K562 (cell line): Measurements from ENCODE around the gene CEP170. TPM values are rescaled to one million over a fixed set of nuclear protein-coding genes. Genes with fewer than 3 reads are reported as not detected.

ENCODE experiments used
- ARID2 ChIP-seq: fragments of 450-650 bp; IDR thresholded peaks from 2 replicates; pipeline ENCODE4 v1.6.1; 2017; ENCODE audit warnings: antibody characterized with exemption, mild to moderate bottlenecking
- ARNT ChIP-seq, 2 experiments: fragments of 450-650 bp; IDR thresholded peaks; 2 replicates each; pipeline ENCODE4 v1.6.1; 2016; ENCODE audit warnings: mild to moderate bottlenecking in 1 of 2
- CHD1 ChIP-seq: fragments of 200-600 bp; sonication (generic); IDR thresholded peaks from one replicate; pipeline ENCODE4 v1.6.1; 2012; ENCODE audit warnings: mild to moderate bottlenecking, moderate library complexity, low read length, inconsistent platforms
- CSDE1 ChIP-seq, 2 experiments: fragments of 450-650 bp; IDR thresholded peaks; 2 replicates each; pipeline ENCODE4 v1.6.1; 2016; ENCODE audit warnings: mild to moderate bottlenecking in 1 of 2
- GABPA ChIP-seq: fragments of 200-800 bp; sonication (Bioruptor generic); conservative IDR thresholded peaks from 2 replicates; pipeline ENCODE4 v1.6.1; 2016; ENCODE audit warnings: low read depth, missing genetic modification characterization, missing compliant biosample characterization
- GABPB2 ChIP-seq: fragments of 250-450 bp; sonication (Bioruptor Pico); conservative IDR thresholded peaks from 2 replicates; pipeline ENCODE4 v1.5.1; 2021; ENCODE audit warnings: mild to moderate bottlenecking
- GTF2E2 ChIP-seq: fragments of 200-800 bp; sonication (Bioruptor generic); IDR thresholded peaks from 2 replicates; pipeline ENCODE4 v1.6.1; 2016; ENCODE audit warnings: missing genetic modification characterization, missing compliant biosample characterization
- HNRNPH1 ChIP-seq: fragments of 200-400 bp; formaldehyde crosslinking; optimal IDR thresholded peaks from 2 replicates; pipeline ENCODE3; 2017; ENCODE audit warnings: low read depth, mild to moderate bottlenecking, low read length, moderate library complexity
- NBN ChIP-seq: fragments of 450-650 bp; IDR thresholded peaks from 2 replicates; pipeline ENCODE4 v1.6.1; 2016; ENCODE audit warnings: low read depth, mild to moderate bottlenecking
- PRMT5 ChIP-seq: sonication (generic); formaldehyde crosslinking; IDR thresholded peaks from 2 replicates; pipeline ENCODE4 v1.5.0; 2020; ENCODE audit warnings: missing genetic modification reagents
- SIN3B ChIP-seq: fragments of 450-650 bp; IDR thresholded peaks from 2 replicates; pipeline ENCODE4 v1.6.1; 2017; ENCODE audit warnings: low read depth, mild to moderate bottlenecking, moderate library complexity
- ZNF174 ChIP-seq: fragments of 250-450 bp; sonication (Bioruptor Pico); IDR thresholded peaks from 2 replicates; pipeline ENCODE4 v1.4.0; 2020; ENCODE audit warnings: mild to moderate bottlenecking
- ZNF263 ChIP-seq: sonication (generic); formaldehyde crosslinking; IDR thresholded peaks from 2 replicates; pipeline ENCODE4 v1.8.0; 2022; ENCODE audit warnings: mild to moderate bottlenecking, missing genetic modification reagents, borderline replicate concordance
- ZNF507 ChIP-seq: conservative IDR thresholded peaks from 2 replicates; pipeline ENCODE4 v1.6.1; 2017; ENCODE audit warnings: missing genetic modification characterization, missing compliant biosample characterization
- polyA plus RNA-seq, 8 experiments: library from polyadenylated mRNA; depleted of rRNA in 4 of 8; stranded (reverse) in 5 of 8; unstranded in 3 of 8; fragments of >200 nt; fragmentation: Nextera tagmentation in 2 of 8; fragmentation: Illumina TruSeq in 1 of 8; extraction: Ambion mirVana in 2 of 8; extraction: Trizol in 1 of 8; gene quantifications; 2 replicates each; pipeline versions ENCODE4 v1.2.1 to v1.2.3, GENCODE V29; 2011 to 2014; ENCODE audit warnings: inconsistent platforms in 1 of 8, missing spikeins in 1 of 8
- total RNA-seq, 7 experiments: library from RNA; depleted of rRNA in 6 of 7; stranded (reverse); fragments of >200 nt in 6 of 7; fragmentation: Illumina TruSeq in 2 of 7; extraction: Trizol in 2 of 7; gene quantifications; 2 replicates each; pipeline versions ENCODE4 v1.2.1 to v1.2.3, GENCODE V29; 2011 to 2021; ENCODE audit warnings: low replicate concordance in 1 of 7
- TF ChIP-seq, protein P1 (sequence below), 2 experiments: fragments of 450-650 bp; IDR thresholded peaks; 2 replicates each; pipeline ENCODE4 v1.6.1; 2016
- TF ChIP-seq, protein P2 (sequence below), 3 experiments: fragments of 200-800 bp in 1 of 3; fragments of 250-450 bp in 1 of 3; fragments of 450-650 bp in 1 of 3; sonication (Bioruptor Pico) in 1 of 3; sonication (Bioruptor generic) in 1 of 3; formaldehyde crosslinking in 1 of 3; IDR thresholded peaks; 2 replicates each; pipeline versions ENCODE4 v1.6.1 to v1.8.0; 2016 to 2022; ENCODE audit warnings: mild to moderate bottlenecking in 2 of 3, missing genetic modification characterization in 2 of 3, missing compliant biosample characterization in 1 of 3, moderate library complexity in 1 of 3
- TF ChIP-seq, protein P3 (sequence below): fragments of 250-450 bp; sonication (Bioruptor Pico); IDR thresholded peaks from 2 replicates; pipeline ENCODE4 v1.5.0; 2021; ENCODE audit warnings: mild to moderate bottlenecking, borderline replicate concordance
- TF ChIP-seq, protein P4 (sequence below): fragments of 250-450 bp; sonication (Bioruptor Pico); IDR thresholded peaks from 2 replicates; pipeline ENCODE4 v1.5.0; 2020; ENCODE audit warnings: mild to moderate bottlenecking

Gene CEP170
- total and polyA plus RNA-seq, 9 of the 15 experiments (the other 6 are each of a cell fraction or from before 2014, with no cell fraction given), result 22.6 to 110 (median 68.5) TPM

DNA sequence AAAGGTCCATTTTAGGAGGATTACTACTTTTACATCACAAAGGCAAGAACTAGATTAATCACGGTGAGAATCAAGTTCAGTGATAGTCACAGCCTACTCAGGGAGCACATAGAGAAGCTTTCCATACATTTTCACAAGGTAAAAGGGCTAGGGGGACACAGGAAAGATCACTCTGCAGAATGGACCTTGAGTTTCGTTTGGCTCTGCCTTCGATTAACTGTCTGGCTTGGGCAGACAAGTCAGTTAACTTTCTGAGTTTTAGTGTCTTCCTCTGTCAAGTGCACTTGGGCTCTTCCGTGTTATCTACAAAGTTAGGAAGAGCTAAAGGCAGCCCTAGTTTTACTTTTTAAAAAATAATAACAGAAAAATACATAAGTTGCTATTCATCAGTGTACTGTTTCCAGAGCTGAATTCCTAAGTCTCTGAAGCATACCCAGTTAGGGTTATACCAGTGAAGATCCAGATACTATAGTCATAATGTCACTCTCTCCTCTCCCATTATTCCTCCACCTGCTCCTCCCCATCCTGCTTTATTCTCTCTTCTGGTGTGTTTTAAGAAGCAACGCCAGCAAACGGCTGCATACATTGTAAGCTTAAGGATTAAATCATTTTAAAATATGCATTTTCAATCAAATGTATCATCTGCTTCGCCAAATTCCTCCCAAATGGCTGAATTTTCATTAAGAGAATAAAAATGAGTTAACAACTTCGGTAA lies 1.7 kb downstream of the CEP170 start (continued):
- TF ChIP-seq GTF2E2, result peak; percentile 73; the same call in 1 of the 2 replicates
- TF ChIP-seq NBN, result no peak
- TF ChIP-seq, protein P1, sequence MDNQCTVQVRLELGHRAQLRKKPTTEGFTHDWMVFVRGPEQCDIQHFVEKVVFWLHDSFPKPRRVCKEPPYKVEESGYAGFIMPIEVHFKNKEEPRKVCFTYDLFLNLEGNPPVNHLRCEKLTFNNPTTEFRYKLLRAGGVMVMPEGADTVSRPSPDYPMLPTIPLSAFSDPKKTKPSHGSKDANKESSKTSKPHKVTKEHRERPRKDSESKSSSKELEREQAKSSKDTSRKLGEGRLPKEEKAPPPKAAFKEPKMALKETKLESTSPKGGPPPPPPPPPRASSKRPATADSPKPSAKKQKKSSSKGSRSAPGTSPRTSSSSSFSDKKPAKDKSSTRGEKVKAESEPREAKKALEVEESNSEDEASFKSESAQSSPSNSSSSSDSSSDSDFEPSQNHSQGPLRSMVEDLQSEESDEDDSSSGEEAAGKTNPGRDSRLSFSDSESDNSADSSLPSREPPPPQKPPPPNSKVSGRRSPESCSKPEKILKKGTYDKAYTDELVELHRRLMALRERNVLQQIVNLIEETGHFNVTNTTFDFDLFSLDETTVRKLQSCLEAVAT (IDR thresholded peaks at IDR 0.05), result peak in 1 of 2 experiments; percentile 41; a peak in 1 of 4 replicates
- TF ChIP-seq GABPA (tag), result no peak
- TF ChIP-seq, protein P2, sequence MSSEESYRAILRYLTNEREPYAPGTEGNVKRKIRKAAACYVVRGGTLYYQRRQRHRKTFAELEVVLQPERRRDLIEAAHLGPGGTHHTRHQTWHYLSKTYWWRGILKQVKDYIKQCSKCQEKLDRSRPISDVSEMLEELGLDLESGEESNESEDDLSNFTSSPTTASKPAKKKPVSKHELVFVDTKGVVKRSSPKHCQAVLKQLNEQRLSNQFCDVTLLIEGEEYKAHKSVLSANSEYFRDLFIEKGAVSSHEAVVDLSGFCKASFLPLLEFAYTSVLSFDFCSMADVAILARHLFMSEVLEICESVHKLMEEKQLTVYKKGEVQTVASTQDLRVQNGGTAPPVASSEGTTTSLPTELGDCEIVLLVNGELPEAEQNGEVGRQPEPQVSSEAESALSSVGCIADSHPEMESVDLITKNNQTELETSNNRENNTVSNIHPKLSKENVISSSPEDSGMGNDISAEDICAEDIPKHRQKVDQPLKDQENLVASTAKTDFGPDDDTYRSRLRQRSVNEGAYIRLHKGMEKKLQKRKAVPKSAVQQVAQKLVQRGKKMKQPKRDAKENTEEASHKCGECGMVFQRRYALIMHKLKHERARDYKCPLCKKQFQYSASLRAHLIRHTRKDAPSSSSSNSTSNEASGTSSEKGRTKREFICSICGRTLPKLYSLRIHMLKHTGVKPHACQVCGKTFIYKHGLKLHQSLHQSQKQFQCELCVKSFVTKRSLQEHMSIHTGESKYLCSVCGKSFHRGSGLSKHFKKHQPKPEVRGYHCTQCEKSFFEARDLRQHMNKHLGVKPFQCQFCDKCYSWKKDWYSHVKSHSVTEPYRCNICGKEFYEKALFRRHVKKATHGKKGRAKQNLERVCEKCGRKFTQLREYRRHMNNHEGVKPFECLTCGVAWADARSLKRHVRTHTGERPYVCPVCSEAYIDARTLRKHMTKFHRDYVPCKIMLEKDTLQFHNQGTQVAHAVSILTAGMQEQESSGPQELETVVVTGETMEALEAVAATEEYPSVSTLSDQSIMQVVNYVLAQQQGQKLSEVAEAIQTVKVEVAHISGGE (CRISPR knock-in tag; IDR thresholded peaks at IDR 0.05), result no peak
- TF ChIP-seq SIN3B, result 0 out of 2 replicates have a peak, but pooled peaks have one; percentile 11
- no peak for TF ChIP-seq HNRNPH1
- TF ChIP-seq GABPB2 (CRISPR knock-in tag), result no peak
- TF ChIP-seq ARNT (IDR thresholded peaks at IDR 0.05), result no peak
- no peak for TF ChIP-seq ZNF507
- 0 out of 2 replicates have a peak, but pooled peaks have one; percentile 11 for TF ChIP-seq ARID2
- no peak for TF ChIP-seq ZNF174 (CRISPR knock-in tag)
- no peak for TF ChIP-seq PRMT5
- TF ChIP-seq, protein P3, sequence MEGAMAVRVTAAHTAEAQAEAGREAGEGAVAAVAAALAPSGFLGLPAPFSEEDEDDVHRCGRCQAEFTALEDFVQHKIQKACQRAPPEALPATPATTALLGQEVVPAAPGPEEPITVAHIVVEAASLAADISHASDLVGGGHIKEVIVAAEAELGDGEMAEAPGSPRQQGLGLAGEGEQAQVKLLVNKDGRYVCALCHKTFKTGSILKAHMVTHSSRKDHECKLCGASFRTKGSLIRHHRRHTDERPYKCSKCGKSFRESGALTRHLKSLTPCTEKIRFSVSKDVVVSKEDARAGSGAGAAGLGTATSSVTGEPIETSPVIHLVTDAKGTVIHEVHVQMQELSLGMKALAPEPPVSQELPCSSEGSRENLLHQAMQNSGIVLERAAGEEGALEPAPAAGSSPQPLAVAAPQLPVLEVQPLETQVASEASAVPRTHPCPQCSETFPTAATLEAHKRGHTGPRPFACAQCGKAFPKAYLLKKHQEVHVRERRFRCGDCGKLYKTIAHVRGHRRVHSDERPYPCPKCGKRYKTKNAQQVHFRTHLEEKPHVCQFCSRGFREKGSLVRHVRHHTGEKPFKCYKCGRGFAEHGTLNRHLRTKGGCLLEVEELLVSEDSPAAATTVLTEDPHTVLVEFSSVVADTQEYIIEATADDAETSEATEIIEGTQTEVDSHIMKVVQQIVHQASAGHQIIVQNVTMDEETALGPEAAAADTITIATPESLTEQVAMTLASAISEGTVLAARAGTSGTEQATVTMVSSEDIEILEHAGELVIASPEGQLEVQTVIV (CRISPR knock-in tag), result 0 out of 2 replicates have a peak, but pooled peaks have one; percentile 47
- TF ChIP-seq ZNF263, result peak; percentile 43; the same call in 1 of the 2 replicates
- TF ChIP-seq CSDE1 (IDR thresholded peaks at IDR 0.05), result 0 out of 4 replicates have a peak, but pooled peaks of 1 of the 2 experiments have one; percentile 33
- TF ChIP-seq CHD1, result peak; percentile 25
- TF ChIP-seq, protein P4, sequence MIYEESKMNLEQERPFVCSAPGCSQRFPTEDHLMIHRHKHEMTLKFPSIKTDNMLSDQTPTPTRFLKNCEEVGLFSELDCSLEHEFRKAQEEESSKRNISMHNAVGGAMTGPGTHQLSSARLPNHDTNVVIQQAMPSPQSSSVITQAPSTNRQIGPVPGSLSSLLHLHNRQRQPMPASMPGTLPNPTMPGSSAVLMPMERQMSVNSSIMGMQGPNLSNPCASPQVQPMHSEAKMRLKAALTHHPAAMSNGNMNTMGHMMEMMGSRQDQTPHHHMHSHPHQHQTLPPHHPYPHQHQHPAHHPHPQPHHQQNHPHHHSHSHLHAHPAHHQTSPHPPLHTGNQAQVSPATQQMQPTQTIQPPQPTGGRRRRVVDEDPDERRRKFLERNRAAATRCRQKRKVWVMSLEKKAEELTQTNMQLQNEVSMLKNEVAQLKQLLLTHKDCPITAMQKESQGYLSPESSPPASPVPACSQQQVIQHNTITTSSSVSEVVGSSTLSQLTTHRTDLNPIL (CRISPR knock-in tag), result peak; percentile 44; the same call in 1 of the 2 replicates
